ENCODE results near the gene DDX6. TPM values are rescaled to one million over a fixed set of nuclear protein-coding genes. Genes with fewer than 3 reads are reported as not detected.
"Not testable (repeated sequence)": the region's sequence is repeated elsewhere in the genome, so short reads cannot be mapped to it uniquely, and the experiment has no call there.

Gene DDX6, protein sequence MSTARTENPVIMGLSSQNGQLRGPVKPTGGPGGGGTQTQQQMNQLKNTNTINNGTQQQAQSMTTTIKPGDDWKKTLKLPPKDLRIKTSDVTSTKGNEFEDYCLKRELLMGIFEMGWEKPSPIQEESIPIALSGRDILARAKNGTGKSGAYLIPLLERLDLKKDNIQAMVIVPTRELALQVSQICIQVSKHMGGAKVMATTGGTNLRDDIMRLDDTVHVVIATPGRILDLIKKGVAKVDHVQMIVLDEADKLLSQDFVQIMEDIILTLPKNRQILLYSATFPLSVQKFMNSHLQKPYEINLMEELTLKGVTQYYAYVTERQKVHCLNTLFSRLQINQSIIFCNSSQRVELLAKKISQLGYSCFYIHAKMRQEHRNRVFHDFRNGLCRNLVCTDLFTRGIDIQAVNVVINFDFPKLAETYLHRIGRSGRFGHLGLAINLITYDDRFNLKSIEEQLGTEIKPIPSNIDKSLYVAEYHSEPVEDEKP
- total RNA-seq, result 218 and 222 TPM in 2 replicates
- long read RNA-seq, full-length matches to known transcripts, result 41 of 74 reads
- long read RNA-seq, partial matches to known transcripts, result 7 of 74 reads
- long read RNA-seq, other reads (novel, unspliced or antisense), result 26 of 74 reads

DNA sequence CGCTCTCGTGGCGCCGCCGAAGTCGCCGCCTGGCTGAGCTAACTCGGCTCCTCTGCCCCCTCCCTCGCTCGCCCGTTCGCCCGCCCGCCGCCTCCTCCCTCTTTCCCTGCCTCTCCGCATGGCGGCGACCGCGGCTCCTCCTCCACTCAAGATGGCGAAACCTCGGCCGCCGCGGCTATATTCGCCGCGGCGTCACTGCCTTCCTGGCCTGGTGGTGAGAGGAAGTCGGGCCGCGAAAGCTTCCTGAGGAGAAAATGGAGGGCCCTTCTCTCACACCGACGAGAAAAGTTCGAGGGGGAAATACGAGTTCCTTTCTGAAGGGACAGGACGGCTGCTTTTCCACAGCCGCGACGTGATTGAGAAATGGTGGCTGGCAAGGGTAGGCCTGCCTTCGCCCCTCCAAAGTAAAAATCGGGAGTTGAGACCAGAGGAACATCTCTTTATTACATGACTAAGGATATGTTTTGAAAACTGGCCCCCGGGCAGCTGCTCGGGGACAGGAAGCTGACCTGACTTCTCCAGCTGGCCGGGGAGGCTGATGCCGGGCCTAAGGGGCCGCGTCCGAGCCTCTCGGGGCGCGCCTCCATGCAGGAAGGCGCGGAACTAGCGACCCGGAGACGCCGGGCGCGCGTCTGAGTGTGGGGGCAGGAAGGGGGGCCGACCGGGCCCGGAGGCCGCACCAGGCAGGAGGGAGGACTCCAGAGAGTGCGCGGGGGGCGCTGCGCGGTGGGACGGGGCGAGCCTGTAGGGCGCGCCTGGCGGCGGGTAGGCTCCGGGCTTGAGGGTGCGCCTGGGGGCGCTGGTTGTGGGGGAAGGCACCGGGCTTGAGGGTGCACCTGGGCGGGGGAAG is at the start of gene DDX6:
Gene DDX6, minus strand, starts transcription at position 54 of the 850 bp plus-strand sequence. CDS start 4,913 bp downstream, outside the sequence.
- DNase-seq (ENCODE audit: low read depth, low spot score), result peak; percentile 86
- peak within 1 kb of the TSS; percentile 100 for H3K27ac Mint-ChIP-seq (ENCODE audit: unreplicated experiment)
- peaks cover 36% of the 10 kb centered on the region for H3K4me1 Mint-ChIP-seq
- no peaks in the 10 kb centered on the region for H3K9me3 Mint-ChIP-seq
- peak within 1 kb of the TSS; percentile 100 for H3K4me3 Mint-ChIP-seq
- peaks cover 3% of the 10 kb centered on the region for H3K27me3 Mint-ChIP-seq (ENCODE audit: low read depth)
- TF ChIP-seq, protein P1, sequence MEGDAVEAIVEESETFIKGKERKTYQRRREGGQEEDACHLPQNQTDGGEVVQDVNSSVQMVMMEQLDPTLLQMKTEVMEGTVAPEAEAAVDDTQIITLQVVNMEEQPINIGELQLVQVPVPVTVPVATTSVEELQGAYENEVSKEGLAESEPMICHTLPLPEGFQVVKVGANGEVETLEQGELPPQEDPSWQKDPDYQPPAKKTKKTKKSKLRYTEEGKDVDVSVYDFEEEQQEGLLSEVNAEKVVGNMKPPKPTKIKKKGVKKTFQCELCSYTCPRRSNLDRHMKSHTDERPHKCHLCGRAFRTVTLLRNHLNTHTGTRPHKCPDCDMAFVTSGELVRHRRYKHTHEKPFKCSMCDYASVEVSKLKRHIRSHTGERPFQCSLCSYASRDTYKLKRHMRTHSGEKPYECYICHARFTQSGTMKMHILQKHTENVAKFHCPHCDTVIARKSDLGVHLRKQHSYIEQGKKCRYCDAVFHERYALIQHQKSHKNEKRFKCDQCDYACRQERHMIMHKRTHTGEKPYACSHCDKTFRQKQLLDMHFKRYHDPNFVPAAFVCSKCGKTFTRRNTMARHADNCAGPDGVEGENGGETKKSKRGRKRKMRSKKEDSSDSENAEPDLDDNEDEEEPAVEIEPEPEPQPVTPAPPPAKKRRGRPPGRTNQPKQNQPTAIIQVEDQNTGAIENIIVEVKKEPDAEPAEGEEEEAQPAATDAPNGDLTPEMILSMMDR (conservative IDR thresholded peaks at IDR 0.05), result peak; percentile 30
- peaks cover 9% of the 10 kb centered on the region for H3K36me3 Mint-ChIP-seq (ENCODE audit: low read depth)

DNA sequence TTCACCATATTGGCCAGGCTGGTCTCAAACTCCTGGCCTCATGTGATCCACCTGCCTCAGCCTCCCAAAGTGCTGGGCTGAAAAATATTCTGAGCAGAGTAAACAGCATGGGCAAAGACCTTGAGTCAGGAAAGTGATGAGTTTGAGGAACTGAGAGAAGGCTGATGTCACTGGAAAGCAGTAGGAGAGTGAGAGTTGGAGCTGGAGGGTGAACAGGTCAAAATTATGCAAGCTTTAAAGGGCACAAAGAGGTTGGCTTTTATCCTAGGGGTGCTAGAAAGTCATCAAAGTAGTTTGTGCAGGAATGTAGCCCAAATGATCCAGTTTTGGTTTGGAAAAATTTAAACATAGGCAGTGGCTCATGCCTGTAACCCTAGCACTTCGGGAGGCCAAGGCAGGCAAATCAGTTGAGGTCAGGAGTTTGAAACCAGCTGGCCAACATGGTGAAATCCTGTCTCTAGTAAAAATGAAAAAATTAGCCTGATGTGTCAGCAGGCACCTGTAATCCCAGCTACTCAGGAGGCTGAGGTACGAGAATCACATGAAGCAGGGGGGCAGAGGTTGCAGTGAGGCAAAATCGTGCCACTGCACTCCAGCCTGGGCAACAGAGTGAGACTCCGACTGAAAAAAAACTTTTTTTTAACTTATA is 48.1 kb upstream of the DDX6 start:
- TF ChIP-seq, protein P1 (conservative IDR thresholded peaks at IDR 0.05), result no peak
- DNase-seq (ENCODE audit: low read depth, low spot score), result no peak
- Mint-ChIP-seq H3K9me3 (no peaks in the 10 kb centered on the region), H3K36me3 (ENCODE audit: low read depth) (no peaks in the 10 kb centered on the region), H3K27ac (ENCODE audit: unreplicated experiment) (no peak overlapping the region), H3K4me3 (no peak overlapping the region), H3K4me1 (no peaks in the 10 kb centered on the region), H3K27me3 (ENCODE audit: low read depth) (peaks cover 3% of the 10 kb centered on the region)

DNA sequence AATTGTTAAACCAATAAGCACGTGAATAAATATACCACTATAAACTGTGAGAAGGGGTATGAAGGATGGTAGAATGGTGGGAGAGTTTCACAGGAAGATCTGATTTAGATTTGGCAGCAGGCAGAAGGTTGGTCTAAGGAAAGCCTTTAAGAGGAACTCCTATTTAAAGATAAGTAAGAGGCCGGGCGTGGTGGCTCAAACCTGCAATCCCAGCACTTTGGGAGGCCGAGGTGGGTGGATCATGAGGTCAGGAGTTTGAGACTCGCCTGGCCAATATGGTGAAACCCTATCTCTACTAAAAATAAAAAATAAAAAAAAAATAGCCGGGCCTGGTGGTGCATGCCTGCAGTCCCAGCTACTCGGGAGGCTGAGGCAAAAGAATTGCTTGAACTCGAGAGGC is 46.9 kb upstream of the DDX6 start:
- Mint-ChIP-seq H3K4me3 (no peak overlapping the region), H3K9me3 (no peaks in the 10 kb centered on the region), H3K27me3 (ENCODE audit: low read depth) (peaks cover 2% of the 10 kb centered on the region), H3K4me1 (no peaks in the 10 kb centered on the region), H3K36me3 (ENCODE audit: low read depth) (no peaks in the 10 kb centered on the region), H3K27ac (ENCODE audit: unreplicated experiment) (no peak overlapping the region)
- TF ChIP-seq, protein P1 (conservative IDR thresholded peaks at IDR 0.05), result no peak
- DNase-seq (ENCODE audit: low read depth, low spot score), result no peak

DNA sequence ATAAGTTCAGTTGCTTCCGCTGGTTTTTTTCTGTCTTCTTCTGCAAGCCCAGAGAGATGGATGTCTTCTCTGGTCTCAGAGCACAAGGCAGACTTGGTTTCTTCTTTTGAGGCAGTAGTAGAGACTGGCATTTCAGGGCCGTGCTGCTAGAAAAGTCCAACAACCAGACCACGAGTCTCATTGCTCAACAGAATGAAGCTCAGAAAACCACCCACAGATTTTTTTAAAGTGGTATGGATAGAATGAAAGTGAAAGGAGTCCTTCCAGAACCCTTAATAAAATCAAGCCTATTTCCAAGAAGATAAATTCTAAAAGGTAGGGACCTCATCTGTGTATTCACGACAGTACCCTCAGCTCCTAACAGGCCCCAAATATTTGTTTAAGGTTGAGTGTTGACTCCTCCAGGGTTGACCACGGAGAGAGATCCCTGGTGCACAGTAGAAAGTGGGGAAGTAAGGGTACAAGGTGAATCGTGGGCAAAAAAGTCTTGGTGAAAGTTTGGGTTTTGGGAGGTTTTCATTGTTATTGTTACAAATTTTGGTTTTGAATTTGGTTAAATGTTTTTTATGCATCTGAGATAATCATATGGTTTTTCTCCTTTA is 43.6 kb upstream of the DDX6 start:
- no peaks in the 10 kb centered on the region for H3K9me3 Mint-ChIP-seq
- no peaks in the 10 kb centered on the region for H3K36me3 Mint-ChIP-seq (ENCODE audit: low read depth)
- no peak overlapping the region for H3K27ac Mint-ChIP-seq (ENCODE audit: unreplicated experiment)
- H3K4me3 Mint-ChIP-seq, result no peak overlapping the region
- peaks cover 2% of the 10 kb centered on the region for H3K27me3 Mint-ChIP-seq (ENCODE audit: low read depth)
- H3K4me1 Mint-ChIP-seq, result no peaks in the 10 kb centered on the region
- DNase-seq (ENCODE audit: low read depth, low spot score), result no peak
- TF ChIP-seq, protein P1 (conservative IDR thresholded peaks at IDR 0.05), result no peak

DNA sequence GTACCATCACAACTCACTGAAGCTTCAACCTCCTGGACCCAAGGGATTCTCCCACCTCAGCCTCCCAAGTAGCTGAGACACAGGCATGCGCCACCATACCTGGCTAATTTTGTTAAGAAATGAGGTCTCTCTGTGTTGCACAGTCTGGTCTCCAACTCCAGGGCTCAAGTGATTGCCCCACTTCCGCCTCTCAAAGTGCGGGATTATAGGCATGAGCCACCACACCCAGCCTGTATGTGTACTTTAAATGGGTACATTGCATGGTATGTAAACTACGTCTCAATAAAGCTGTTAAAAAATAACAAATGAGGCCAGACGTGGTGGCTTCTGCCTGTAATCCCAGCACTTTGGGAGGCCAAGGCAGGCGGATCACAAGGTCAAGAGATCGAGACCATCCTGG is 36.2 kb upstream of the DDX6 start:
- Mint-ChIP-seq H3K9me3 (no peaks in the 10 kb centered on the region), H3K36me3 (ENCODE audit: low read depth) (no peaks in the 10 kb centered on the region), H3K27ac (ENCODE audit: unreplicated experiment) (no peak overlapping the region), H3K4me3 (no peak overlapping the region), H3K4me1 (no peaks in the 10 kb centered on the region), H3K27me3 (ENCODE audit: low read depth) (no peaks in the 10 kb centered on the region)
- TF ChIP-seq, protein P1 (conservative IDR thresholded peaks at IDR 0.05), result no peak
- no peak for DNase-seq (ENCODE audit: low read depth, low spot score)

DNA sequence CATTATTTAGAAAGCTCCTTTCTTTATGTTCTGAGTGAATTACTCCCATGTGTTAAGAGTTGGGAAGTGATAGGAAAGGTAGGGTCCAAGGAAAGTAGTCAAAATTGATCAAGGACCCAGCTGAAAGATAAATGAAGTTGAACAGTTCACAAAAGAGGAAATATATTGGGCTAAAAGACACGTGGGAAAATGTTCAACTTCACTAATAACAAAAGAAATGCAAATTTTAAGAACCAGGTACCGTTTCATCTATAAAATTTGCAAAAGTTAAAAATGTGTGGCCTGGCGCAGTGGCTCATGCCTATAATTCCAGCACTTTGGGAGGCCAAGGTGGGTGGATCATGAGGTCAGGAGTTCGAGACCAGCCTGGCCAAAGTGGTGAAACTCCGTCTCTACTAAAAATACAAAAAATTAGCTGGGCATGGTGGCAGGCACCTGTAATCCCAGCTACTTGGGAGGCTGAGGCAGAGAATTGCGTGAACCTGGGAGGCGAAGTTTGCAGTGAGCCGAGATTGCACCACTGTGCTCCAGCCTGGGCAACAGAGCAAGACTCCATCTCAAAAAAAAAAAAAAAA is 32.1 kb upstream of the DDX6 start:
- H3K4me1 Mint-ChIP-seq; H3K9me3 Mint-ChIP-seq; H3K36me3 Mint-ChIP-seq (ENCODE audit: low read depth); H3K27me3 Mint-ChIP-seq (ENCODE audit: low read depth); DNase-seq (ENCODE audit: low read depth, low spot score); H3K4me3 Mint-ChIP-seq; H3K27ac Mint-ChIP-seq (ENCODE audit: unreplicated experiment): not testable (repeated sequence)
